Amniotic epithelial cell (primary cell): ENCODE data around the gene CTXND2.

Source experiments
- DNase-seq: peaks from one replicate; pipeline ENCODE4 v3.0.0-alpha.2; 2010; ENCODE audit warnings: low read depth

CTXND2 gene

GRCh38 chr1:150960646-150961045 lies 73.7 kb downstream of the CTXND2 start:
- no peak for DNase-seq

GRCh38 chr1:150961756-150962155 lies 74.8 kb downstream of the CTXND2 start:
- peak; percentile 59 for DNase-seq
